Epithelial cell of esophagus (primary cell): Measurements from ENCODE around the gene PIAS4.

Experiments used
- DNase-seq: peaks from one replicate; pipeline ENCODE4 v3.0.0; 2010; ENCODE audit warnings: low read depth
- H3K4me3 ChIP-seq: 2 replicates; pipeline ENCODE4 v1.5.1; 2011; ENCODE audit warnings: mild to moderate bottlenecking, low read length, control low read depth
- TF ChIP-seq, protein P1 (sequence below): IDR thresholded peaks from 2 replicates; pipeline ENCODE4 v1.5.1; 2011; ENCODE audit warnings: low read depth, mild to moderate bottlenecking, low read length, control low read depth, inconsistent platforms; ENCODE audit not compliant: insufficient read depth; ENCODE audit errors: missing control alignments

The PIAS4 gene

DNA sequence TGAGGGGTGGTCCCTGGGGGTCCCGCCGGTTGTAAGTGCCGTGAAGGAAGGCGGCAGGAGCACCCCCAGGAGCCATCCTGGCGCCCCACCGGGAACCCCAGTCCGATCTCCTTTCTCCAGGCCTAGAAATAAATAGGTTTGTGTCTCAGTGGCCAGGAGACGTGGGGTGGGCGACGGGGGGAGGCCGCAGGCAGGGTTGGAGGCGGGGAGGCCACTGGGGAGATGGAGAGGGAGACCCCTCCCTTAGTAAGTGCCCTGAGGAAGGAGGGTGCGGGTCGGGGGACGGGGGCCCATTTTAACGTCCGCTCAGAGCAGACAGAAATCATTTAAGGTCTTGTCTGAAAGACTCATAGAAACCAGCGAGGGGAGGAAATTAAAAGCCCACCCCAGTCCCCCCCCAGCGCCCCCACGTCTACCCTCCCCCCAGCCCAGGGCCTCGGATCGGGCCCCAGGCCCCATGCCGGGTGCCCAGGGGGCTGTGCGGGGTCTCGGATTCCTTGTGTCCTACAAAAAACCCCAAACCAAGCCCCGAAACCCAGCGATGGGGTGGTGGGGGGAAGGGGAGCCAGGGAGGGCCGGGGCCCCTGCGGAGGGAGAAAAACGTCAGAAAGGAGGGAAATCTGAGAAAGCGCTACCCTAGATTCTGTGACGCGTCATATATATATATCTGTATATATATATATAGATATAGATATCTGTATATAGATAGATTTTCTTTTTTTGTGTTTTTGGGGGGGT is 39.6 kb downstream of the PIAS4 start:
- DNase-seq = no peak
- TF ChIP-seq, protein P1, sequence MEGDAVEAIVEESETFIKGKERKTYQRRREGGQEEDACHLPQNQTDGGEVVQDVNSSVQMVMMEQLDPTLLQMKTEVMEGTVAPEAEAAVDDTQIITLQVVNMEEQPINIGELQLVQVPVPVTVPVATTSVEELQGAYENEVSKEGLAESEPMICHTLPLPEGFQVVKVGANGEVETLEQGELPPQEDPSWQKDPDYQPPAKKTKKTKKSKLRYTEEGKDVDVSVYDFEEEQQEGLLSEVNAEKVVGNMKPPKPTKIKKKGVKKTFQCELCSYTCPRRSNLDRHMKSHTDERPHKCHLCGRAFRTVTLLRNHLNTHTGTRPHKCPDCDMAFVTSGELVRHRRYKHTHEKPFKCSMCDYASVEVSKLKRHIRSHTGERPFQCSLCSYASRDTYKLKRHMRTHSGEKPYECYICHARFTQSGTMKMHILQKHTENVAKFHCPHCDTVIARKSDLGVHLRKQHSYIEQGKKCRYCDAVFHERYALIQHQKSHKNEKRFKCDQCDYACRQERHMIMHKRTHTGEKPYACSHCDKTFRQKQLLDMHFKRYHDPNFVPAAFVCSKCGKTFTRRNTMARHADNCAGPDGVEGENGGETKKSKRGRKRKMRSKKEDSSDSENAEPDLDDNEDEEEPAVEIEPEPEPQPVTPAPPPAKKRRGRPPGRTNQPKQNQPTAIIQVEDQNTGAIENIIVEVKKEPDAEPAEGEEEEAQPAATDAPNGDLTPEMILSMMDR = no peak
- no peak overlapping the region for H3K4me3 ChIP-seq

DNA sequence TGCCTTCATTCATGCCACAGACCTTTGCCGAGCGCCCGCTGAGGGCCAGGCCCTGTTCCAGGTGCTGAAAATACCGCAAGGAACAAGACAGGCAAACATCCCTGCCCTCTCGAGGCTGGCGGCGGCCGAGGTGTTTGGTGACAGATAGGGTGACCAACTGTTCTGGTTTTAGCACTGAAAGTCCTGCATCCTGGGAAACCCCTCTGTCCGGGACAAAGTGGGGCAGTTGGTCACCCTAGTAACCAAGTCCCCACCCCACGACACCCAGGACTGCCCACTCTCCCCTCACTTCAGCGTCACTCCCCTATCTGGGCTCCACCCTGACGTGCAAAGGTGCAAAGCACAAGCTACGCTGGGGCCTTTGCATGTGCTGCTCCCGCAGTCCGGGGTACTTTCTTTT is 41.9 kb downstream of the PIAS4 start:
- no peak overlapping the region for H3K4me3 ChIP-seq
- TF ChIP-seq, protein P1 = no peak
- no peak for DNase-seq

DNA sequence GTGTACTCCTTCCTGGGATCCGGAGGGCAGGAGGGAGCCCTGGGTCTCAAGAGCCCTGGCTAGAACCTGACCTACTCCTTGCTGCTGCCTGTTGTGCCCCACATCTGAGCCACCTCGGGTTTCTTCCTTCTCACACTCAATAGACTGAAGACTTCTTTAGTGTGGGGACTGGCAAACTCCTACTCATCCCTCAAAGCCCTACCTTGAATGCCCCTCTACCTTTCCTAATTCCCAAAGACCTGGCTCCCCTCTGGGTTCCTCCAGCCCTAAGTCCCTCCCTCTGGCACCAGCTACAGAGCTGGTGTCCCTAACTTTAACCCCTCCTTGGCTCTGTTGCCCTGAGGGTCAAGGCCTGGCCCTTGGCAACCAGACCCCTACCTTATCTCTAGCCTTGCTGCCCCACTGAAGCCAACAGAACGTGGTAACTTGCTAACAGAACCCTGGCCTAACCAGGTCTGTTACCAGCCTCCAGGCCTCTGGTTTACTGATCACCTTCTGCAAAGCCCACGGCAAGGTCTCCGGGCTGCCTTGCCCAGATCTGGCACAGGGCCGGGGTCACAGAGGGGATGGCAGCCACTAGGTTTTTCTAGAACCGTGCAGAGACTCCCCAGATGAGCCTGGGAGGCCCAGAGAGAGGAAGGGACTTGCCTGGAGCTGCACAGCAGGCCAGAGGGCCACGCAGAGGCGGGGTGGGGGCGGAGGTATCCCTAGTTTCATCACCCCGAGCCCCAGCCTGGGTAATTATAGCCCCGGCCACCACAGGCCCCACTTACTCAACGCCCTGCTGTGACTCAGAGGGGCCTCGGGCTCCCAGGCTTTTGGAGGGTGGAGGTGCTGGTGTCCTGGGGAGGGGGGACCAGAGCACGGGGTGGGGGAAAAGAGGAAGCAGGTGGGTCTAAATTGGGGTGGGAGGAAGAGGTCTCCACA is 43.9 kb downstream of the PIAS4 start:
- peak; percentile 88 for DNase-seq
- TF ChIP-seq, protein P1 = no peak
- H3K4me3 ChIP-seq = peak overlapping the region; percentile 20

DNA sequence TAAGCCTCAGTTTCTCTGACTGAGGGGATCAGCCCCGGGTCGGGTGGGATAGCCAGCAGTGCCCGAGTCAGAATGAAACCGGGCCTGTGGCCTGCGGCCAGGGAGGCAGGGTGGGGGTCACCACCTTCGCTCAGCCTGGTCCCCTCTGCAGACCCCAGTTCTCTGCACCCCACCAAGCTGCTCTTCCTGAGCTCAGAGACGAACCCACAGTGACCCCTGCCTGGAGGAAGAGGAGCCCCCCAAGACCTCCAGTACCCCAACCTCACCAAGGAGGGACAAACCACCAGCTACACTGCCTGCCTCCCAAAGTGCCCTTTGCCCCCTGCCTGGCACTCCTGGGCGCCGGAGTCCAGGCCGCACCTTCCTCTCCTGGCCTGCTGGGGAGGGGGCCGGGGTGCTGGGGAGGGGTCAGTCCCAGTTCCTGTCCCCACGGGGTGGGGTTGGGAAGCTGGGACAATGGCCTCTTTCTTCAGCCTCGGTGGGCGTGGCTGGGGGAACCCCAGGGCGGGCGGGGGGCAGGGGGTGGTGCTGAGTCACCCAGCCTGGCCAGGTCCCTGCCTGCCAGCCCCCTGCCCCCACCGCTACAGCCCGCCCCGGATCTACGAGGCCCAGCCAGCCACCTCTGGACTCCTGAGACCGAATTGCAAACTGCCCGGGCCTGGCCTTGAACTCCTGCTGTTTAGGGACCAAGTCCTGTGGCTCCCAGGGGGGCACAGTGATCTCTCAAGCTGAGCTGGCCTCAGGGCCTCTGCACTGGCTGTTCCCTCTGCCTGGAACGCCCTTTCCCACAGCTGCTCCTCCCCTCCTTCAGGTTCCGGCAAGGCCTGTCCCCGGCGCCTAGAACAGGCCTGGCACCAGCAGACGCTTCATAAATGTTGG is 44.8 kb downstream of the PIAS4 start:
- peak overlapping the region; percentile 20 for H3K4me3 ChIP-seq
- peak; percentile 80 for DNase-seq
- TF ChIP-seq, protein P1 = no peak

DNA sequence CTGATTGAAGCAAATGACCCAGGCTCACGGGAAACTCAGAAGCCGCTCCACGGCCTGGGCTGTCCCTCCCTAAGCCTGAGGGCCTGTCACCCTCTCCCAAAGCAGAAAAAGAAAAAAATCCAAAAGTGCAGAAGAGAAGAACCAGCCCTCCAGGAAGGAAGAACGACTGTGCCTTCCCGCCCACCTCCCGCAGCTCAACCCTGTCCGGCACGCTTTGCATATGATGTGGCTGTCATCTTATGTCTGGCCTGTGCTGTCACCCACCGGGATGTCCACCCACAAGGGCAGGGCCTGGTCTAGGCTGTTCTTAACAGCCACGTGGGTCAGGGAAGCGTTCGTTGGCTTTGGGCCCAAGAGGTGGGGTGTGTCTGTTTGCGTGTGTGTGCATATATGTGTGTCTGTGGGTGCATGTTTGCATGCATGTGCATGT is 45.5 kb downstream of the PIAS4 start:
- peak; percentile 57 for DNase-seq
- TF ChIP-seq, protein P1 = no peak
- peak overlapping the region; percentile 9 for H3K4me3 ChIP-seq

DNA sequence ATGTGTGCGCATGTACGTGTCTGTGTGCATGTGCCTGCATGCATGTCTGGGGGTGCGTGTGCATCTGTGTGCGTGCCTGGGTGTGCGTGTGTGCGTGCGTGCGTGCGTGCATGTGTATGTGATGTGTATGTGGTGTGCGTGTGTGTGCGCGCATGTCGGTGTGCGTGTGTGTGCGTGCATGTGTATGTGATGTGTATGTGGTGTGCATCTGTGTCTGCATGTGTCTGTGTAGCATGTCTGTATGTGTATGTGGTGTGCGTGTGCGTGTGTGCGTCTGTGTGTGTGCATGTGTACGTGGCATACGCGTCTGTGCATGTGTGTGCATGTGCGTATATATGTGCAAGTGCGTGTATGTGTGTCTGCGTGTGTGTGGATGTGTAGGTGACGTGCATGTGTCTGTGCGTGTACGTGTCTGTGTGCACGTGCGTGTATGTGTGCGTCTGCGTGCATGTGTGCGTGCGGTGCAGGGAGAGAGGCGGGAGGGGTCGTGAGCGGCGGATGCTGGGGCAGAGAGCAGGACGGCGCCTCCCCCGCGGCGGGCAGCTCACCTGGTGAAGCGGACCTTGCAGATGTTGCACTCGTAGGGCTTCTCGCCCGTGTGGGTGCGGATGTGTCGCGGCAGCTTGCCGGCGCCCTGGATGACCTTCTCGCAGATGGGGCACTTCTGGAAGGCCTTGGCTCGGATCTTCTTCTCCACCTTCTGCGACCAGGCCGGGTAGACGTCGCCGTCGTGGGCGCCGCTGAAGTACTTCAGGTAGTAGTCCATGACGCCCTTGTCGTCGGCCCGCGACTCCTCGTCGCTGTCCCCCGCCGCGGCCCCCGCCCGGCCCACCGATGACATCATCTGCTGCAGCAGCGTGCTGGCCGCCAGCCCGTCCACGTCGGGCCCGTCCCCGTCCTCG is 46.1 kb downstream of the PIAS4 start:
- H3K4me3 ChIP-seq = peak overlapping the region; percentile 9
- TF ChIP-seq, protein P1 = no peak
- DNase-seq = no peak
